Activated naive CD8-positive, alpha-beta T cell treated with anti-CD3 and anti-CD28 coated beads, Interleukin-2, amount 10 ng/mL, durations not matched to agents 7 days and 5 days (primary cell): Measurements from ENCODE around the gene HHAT. TPM values are rescaled to one million over a fixed set of nuclear protein-coding genes. Genes with fewer than 3 reads are reported as not detected.

Experiments
- ATAC-seq: fragments of 150-1000 bp; cut with Tn5 transposase; one replicate; pipeline ENCODE4 v1.10.0; 2021; ENCODE audit warnings: low read depth, moderate library complexity
- POLR2A ChIA-PET: fragments of 350-600 bp; sonication (Branson Sonifier 250); formaldehyde crosslinking; loops from one replicate; lab custom pipeline; 2021; ENCODE audit warnings: antibody characterized with exemption; lab: Charles Lee
- DNase-seq: peaks from one replicate; pipeline ENCODE4 v3.0.0; 2021
- H3K27ac Mint-ChIP-seq: one replicate; pipeline ENCODE4 v1.8.0; 2022; ENCODE audit warnings: mild to moderate bottlenecking, mixed read lengths
- H3K27me3 Mint-ChIP-seq: one replicate; pipeline ENCODE4 v1.8.0; 2022; ENCODE audit warnings: mild to moderate bottlenecking, moderate library complexity, mixed read lengths
- H3K36me3 Mint-ChIP-seq: one replicate; pipeline ENCODE4 v1.8.0; 2021; ENCODE audit warnings: mild to moderate bottlenecking, mixed read lengths
- H3K4me1 Mint-ChIP-seq: one replicate; pipeline ENCODE4 v1.8.0; 2021; ENCODE audit warnings: mixed read lengths
- H3K4me3 Mint-ChIP-seq: one replicate; pipeline ENCODE4 v1.8.0; 2022; ENCODE audit warnings: mild to moderate bottlenecking, moderate library complexity, mixed read lengths
- H3K9me3 Mint-ChIP-seq: one replicate; pipeline ENCODE4 v1.8.0; 2021; ENCODE audit warnings: mixed read lengths
- total RNA-seq, 2 experiments: library from RNA; stranded (reverse); gene quantifications; one replicate each; pipeline ENCODE4 v1.2.3, GENCODE V29; 2021

The HHAT gene
- total RNA-seq, 2 experiments from 2014 or later, result 3.3 to 3.8 TPM

- POLR2A ChIA-PET, result no interaction called here
- ATAC-seq (no peak), DNase-seq (no peak)
- Mint-ChIP-seq H3K27me3 (no peaks in the 10 kb centered on the region), H3K9me3 (no peaks in the 10 kb centered on the region), H3K4me3 (no peak overlapping the region), H3K4me1 (no peaks in the 10 kb centered on the region), H3K27ac (no peak overlapping the region), H3K36me3 (no peaks in the 10 kb centered on the region)
These were observed 292.3 kb downstream of the HHAT start for GRCh38 chr1:210620867-210621488.

GRCh38 chr1:210621712-210622111 is 293.0 kb downstream of the HHAT start:
- Mint-ChIP-seq H3K27me3 (no peaks in the 10 kb centered on the region), H3K36me3 (no peaks in the 10 kb centered on the region), H3K4me1 (no peaks in the 10 kb centered on the region), H3K4me3 (no peak overlapping the region), H3K27ac (no peak overlapping the region), H3K9me3 (no peaks in the 10 kb centered on the region)
- ATAC-seq, result no peak
- no peak for DNase-seq
- POLR2A ChIA-PET, result no interaction called here

GRCh38 chr1:210624722-210625121 is 296.0 kb downstream of the HHAT start:
- Mint-ChIP-seq H3K27ac (no peak overlapping the region), H3K36me3 (no peaks in the 10 kb centered on the region), H3K4me3 (no peak overlapping the region), H3K4me1 (no peaks in the 10 kb centered on the region), H3K27me3 (peaks cover 2% of the 10 kb centered on the region), H3K9me3 (no peaks in the 10 kb centered on the region)
- POLR2A ChIA-PET, result no interaction called here
- ATAC-seq (no peak), DNase-seq (no peak)

GRCh38 chr1:210625715-210626114 is 297.0 kb downstream of the HHAT start:
- peaks cover 2% of the 10 kb centered on the region for H3K27me3 Mint-ChIP-seq
- DNase-seq (no peak), ATAC-seq (no peak)
- H3K27ac Mint-ChIP-seq, result no peak overlapping the region
- POLR2A ChIA-PET, result no interaction called here
- no peak overlapping the region for H3K4me3 Mint-ChIP-seq
- H3K4me1 Mint-ChIP-seq, result no peaks in the 10 kb centered on the region
- H3K9me3 Mint-ChIP-seq, result no peaks in the 10 kb centered on the region
- no peaks in the 10 kb centered on the region for H3K36me3 Mint-ChIP-seq

- ATAC-seq (no peak), DNase-seq (no peak)
- H3K36me3 Mint-ChIP-seq, result no peaks in the 10 kb centered on the region
- H3K27me3 Mint-ChIP-seq, result peaks cover 2% of the 10 kb centered on the region
- H3K4me1 Mint-ChIP-seq, result no peaks in the 10 kb centered on the region
- H3K27ac Mint-ChIP-seq, result no peak overlapping the region
- H3K4me3 Mint-ChIP-seq, result no peak overlapping the region
- POLR2A ChIA-PET, result no interaction called here
- H3K9me3 Mint-ChIP-seq, result no peaks in the 10 kb centered on the region
These were observed 297.6 kb downstream of the HHAT start for GRCh38 chr1:210626341-210626740.

DNA sequence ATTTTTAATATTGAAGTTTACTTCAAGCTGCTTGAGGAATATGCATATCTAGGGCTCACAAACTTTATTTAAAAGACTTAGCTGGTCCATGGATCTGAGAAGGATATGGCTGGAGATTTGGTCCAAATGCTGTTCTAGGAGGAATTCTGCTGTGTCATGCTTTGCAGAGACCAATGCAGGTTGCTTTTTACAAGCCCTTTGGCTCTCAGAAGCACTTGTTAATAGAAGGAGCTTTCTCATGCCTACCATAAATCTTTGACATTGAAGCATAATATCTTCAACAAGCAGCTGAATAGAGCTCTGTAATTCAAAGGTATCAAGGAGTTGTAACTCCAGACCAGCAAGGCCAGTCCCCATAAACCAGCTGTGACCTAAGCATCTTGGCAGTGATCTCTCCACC is 299.1 kb downstream of the HHAT start:
- POLR2A ChIA-PET, result no interaction called here
- ATAC-seq (no peak), DNase-seq (no peak)
- Mint-ChIP-seq H3K27me3 (peaks cover 2% of the 10 kb centered on the region), H3K9me3 (no peaks in the 10 kb centered on the region), H3K4me1 (no peaks in the 10 kb centered on the region), H3K36me3 (no peaks in the 10 kb centered on the region), H3K27ac (no peak overlapping the region), H3K4me3 (no peak overlapping the region)

DNA sequence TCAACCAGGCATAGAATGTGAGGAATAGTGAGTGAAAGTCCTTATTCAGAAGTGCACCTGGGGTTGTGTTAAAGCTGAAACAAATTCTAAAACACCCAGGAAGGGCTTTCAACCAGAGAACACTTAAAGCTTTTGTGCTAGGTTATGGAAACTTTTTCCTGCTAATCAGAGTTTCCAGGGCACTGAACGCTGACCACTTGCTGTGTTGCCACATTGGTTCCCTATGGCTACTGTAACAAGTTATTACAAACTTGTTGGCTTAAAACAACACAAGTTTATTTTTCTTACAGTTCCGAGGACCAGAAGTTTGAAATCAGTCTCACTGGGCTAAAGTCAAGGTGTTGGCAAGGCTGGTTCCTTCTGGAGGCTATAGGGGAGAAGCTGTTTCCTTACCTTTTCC is 300.6 kb downstream of the HHAT start:
- H3K9me3 Mint-ChIP-seq, result no peaks in the 10 kb centered on the region
- DNase-seq, result no peak
- no peak for ATAC-seq
- H3K27ac Mint-ChIP-seq, result no peak overlapping the region
- no peaks in the 10 kb centered on the region for H3K36me3 Mint-ChIP-seq
- POLR2A ChIA-PET, result no interaction called here
- no peak overlapping the region for H3K4me3 Mint-ChIP-seq
- peaks cover 2% of the 10 kb centered on the region for H3K27me3 Mint-ChIP-seq
- no peaks in the 10 kb centered on the region for H3K4me1 Mint-ChIP-seq

DNA sequence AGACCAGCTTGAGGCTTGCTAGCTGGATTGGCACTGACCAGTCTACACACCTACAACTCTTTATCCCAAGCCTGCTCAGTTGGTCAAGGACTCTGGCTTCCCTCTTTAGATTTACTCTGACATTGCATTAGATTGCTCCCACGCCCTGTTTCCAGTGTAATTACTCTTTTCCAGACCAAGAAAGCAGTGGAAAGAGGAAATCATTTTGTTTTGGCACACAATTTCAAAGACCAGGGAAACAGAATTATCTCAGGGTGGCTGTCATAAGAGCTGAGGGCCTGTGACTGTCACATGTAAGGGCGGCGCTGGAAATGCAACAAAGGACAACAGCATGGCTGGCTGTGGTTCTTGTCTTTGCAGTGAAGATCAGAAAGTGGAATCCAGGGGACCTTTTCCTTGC is 302.7 kb downstream of the HHAT start:
- Mint-ChIP-seq H3K27ac (no peak overlapping the region), H3K9me3 (no peaks in the 10 kb centered on the region), H3K36me3 (no peaks in the 10 kb centered on the region), H3K4me1 (no peaks in the 10 kb centered on the region), H3K27me3 (peaks cover 2% of the 10 kb centered on the region), H3K4me3 (no peak overlapping the region)
- DNase-seq (no peak), ATAC-seq (no peak)
- POLR2A ChIA-PET, result no interaction called here

- H3K9me3 Mint-ChIP-seq, result no peaks in the 10 kb centered on the region
- H3K4me3 Mint-ChIP-seq, result no peak overlapping the region
- DNase-seq (no peak), ATAC-seq (no peak)
- H3K36me3 Mint-ChIP-seq, result no peaks in the 10 kb centered on the region
- POLR2A ChIA-PET, result no interaction called here
- H3K4me1 Mint-ChIP-seq, result no peaks in the 10 kb centered on the region
- H3K27me3 Mint-ChIP-seq, result peaks cover 2% of the 10 kb centered on the region
- no peak overlapping the region for H3K27ac Mint-ChIP-seq
These were observed 304.4 kb downstream of the HHAT start for GRCh38 chr1:210633140-210633539.

GRCh38 chr1:210633636-210634035 is 304.9 kb downstream of the HHAT start:
- DNase-seq (no peak), ATAC-seq (no peak)
- POLR2A ChIA-PET, result no interaction called here
- H3K9me3 Mint-ChIP-seq, result no peaks in the 10 kb centered on the region
- H3K27ac Mint-ChIP-seq, result no peak overlapping the region
- H3K4me1 Mint-ChIP-seq, result no peaks in the 10 kb centered on the region
- H3K36me3 Mint-ChIP-seq, result no peaks in the 10 kb centered on the region
- H3K27me3 Mint-ChIP-seq, result no peaks in the 10 kb centered on the region
- H3K4me3 Mint-ChIP-seq, result no peak overlapping the region

GRCh38 chr1:210635108-210635507 is 306.4 kb downstream of the HHAT start:
- no peak overlapping the region for H3K4me3 Mint-ChIP-seq
- peaks cover 7% of the 10 kb centered on the region for H3K27me3 Mint-ChIP-seq
- no peaks in the 10 kb centered on the region for H3K4me1 Mint-ChIP-seq
- ATAC-seq (no peak), DNase-seq (no peak)
- no peaks in the 10 kb centered on the region for H3K36me3 Mint-ChIP-seq
- POLR2A ChIA-PET, result no interaction called here
- no peak overlapping the region for H3K27ac Mint-ChIP-seq
- no peaks in the 10 kb centered on the region for H3K9me3 Mint-ChIP-seq

DNA sequence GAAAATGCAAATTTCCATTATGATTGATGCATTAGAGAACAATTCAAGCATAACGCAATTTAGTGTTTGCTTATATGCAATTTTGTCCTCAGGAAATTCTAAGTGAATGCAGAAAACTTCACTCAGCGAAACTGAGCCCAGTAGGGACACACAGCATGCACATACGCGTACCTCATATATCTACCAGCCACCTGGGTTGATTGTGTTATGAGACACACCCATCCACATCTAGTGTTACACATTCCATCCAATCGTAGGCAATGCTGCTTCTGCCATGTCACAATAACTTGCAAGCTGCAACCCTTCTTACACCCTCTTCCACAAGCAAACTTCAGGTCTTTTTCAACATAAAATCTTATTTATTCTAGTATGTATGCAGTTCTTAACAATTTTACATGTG is 312.9 kb downstream of the HHAT start:
- Mint-ChIP-seq H3K4me3 (no peak overlapping the region), H3K9me3 (no peaks in the 10 kb centered on the region), H3K27ac (no peak overlapping the region), H3K36me3 (no peaks in the 10 kb centered on the region), H3K4me1 (no peaks in the 10 kb centered on the region), H3K27me3 (peaks cover 19% of the 10 kb centered on the region)
- POLR2A ChIA-PET, result no interaction called here
- no peak for ATAC-seq
- no peak for DNase-seq

DNA sequence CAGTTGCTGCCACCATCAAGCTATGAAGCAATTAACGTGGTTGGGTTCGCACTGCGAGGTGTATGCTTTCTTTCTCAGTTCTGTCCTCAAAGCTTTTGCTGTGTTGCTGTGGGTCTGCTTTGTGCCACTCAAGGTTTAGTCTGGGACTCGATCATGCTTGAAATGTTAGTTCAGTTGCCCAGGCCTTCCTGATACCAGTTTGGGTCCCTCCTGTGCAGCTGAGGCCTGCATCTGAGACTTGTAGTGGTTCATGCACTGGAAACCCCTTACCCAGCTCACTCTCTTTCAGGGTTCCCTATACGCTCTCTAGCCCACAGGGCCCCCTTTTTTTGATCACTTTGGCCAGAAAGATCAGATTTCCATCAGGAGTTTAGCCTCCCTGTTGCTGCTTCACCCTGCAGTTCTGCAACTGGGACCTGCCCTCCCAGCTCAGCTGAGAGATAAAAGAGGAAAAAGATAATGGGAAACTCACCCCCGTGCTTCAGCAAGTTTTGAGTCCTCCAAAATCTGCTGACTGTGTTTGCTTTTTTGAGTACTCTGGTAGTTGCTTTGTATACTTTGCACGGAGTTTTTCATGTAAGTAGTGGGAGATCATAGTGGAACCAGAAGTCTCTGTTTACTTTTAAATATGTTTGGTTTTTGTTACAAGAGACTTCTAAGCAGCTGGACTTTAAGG is 317.0 kb downstream of the HHAT start:
- POLR2A ChIA-PET, result no interaction called here
- no peaks in the 10 kb centered on the region for H3K36me3 Mint-ChIP-seq
- no peaks in the 10 kb centered on the region for H3K9me3 Mint-ChIP-seq
- H3K4me1 Mint-ChIP-seq, result peaks cover 15% of the 10 kb centered on the region
- peaks cover 16% of the 10 kb centered on the region for H3K27me3 Mint-ChIP-seq
- H3K4me3 Mint-ChIP-seq, result no peak overlapping the region
- ATAC-seq, result no peak
- no peak for DNase-seq
- H3K27ac Mint-ChIP-seq, result no peak overlapping the region

DNA sequence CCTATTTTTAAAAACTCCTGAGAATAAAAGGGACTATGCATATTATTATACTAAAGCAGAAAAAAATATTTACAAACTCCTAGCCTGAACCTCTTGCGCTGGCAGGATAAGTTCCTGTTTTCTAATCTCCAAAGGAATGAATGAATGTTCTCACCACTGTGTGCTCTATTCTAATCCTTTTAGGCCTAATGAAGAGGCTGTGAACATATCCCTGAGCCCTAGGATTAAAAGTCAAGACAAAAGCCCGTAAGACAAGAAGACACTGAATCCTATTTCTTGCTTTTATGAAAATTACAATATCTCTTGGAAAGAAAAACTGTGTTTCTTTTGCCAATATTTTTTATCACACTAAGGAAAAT is 317.5 kb downstream of the HHAT start:
- POLR2A ChIA-PET, result no interaction called here
- peaks cover 16% of the 10 kb centered on the region for H3K27me3 Mint-ChIP-seq
- H3K27ac Mint-ChIP-seq, result no peak overlapping the region
- peaks cover 15% of the 10 kb centered on the region for H3K4me1 Mint-ChIP-seq
- DNase-seq, result no peak
- H3K9me3 Mint-ChIP-seq, result no peaks in the 10 kb centered on the region
- no peak for ATAC-seq
- no peak overlapping the region for H3K4me3 Mint-ChIP-seq
- no peaks in the 10 kb centered on the region for H3K36me3 Mint-ChIP-seq
